GM12878 (cell line): ENCODE results near the gene NLRC5. TPM values are rescaled to one million over a fixed set of nuclear protein-coding genes. Genes with fewer than 3 reads are reported as not detected.

Source experiments
- ATAC-seq: fragments of 200-7000 bp; cut with Tn5 transposase; 3 replicates; pipeline ENCODE4 v1.9.1; 2020; ENCODE audit warnings: mild to moderate bottlenecking, moderate library complexity
- BruUV-seq: library from RNA; stranded (reverse); fragments of 400-500 nt; replicated peaks from 2 replicates; lab custom pipeline; 2021; lab: Mats Ljungman, UMichigan
- CTCF ChIA-PET: fragments of 300-600 bp; sonication (Branson Sonifier 250); formaldehyde crosslinking; extraction: SDS; loops from one replicate; lab custom pipeline; 2021; ENCODE audit warnings: inconsistent platforms; lab: Yijun Ruan, JAX
- POLR2A ChIA-PET: fragments of 350-600 bp; formaldehyde crosslinking; extraction: SDS; loops from one replicate; lab custom pipeline; 2021; ENCODE audit warnings: inconsistent platforms; lab: Charles Lee
- RAD21 ChIA-PET: fragments of 300-600 bp; sonication (Branson Sonifier 250); formaldehyde crosslinking; loops from one replicate; lab custom pipeline; 2023; ENCODE audit warnings: antibody characterized with exemption; ENCODE audit not compliant: unreplicated experiment; lab: Charles Lee
- SMC1A ChIA-PET: fragments of 300-600 bp; sonication (Branson Sonifier 250); formaldehyde crosslinking; loops from one replicate; lab custom pipeline; 2023; ENCODE audit not compliant: unreplicated experiment, uncharacterized antibody; lab: Charles Lee
- DNase-seq: peaks from one replicate; pipeline ENCODE4 v3.0.0-alpha.2; 2011; ENCODE audit warnings: low read depth, low spot score
- FAIRE-seq: peaks from 3 replicates; lab custom pipeline; 2011; peaks lifted over from hg19 to GRCh38; lab: Jason Lieb, UNC
- H2AFZ ChIP-seq: 2 replicates; pipeline ENCODE4 v1.6.0; 2011; ENCODE audit warnings: low read depth, low read length, control low read depth; ENCODE audit not compliant: control insufficient read depth
- H3K27ac ChIP-seq: 2 replicates; pipeline ENCODE4 v1.5.1; 2011; ENCODE audit warnings: control low read depth; ENCODE audit not compliant: control insufficient read depth, insufficient read depth
- H3K27me3 ChIP-seq, 2 experiments: replicated peaks in 1 of 2; 2 replicates each; pipeline versions ENCODE4 v1.6.0 to v1.6.1; 2011; ENCODE audit warnings: low read length in 1 of 2; ENCODE audit not compliant: control insufficient read depth in 2 of 2, insufficient read depth in 2 of 2
- H3K36me3 ChIP-seq, 2 experiments: 2 replicates each; pipeline ENCODE4 v1.5.1; 2011; ENCODE audit warnings: low read length in 1 of 2; ENCODE audit not compliant: control insufficient read depth in 2 of 2, insufficient read depth in 2 of 2
- H3K4me1 ChIP-seq: 2 replicates; pipeline ENCODE4 v1.6.1; 2011; ENCODE audit warnings: mild to moderate bottlenecking, low read length, moderate library complexity, mixed read lengths; ENCODE audit not compliant: control insufficient read depth, insufficient read depth
- H3K4me2 ChIP-seq: 2 replicates; pipeline ENCODE4 v1.6.0; 2011; ENCODE audit warnings: control low read depth; ENCODE audit not compliant: control insufficient read depth, insufficient read depth
- H3K4me3 ChIP-seq: fragments of 200-600 bp; sonication (generic); 2 replicates; pipeline ENCODE4 v1.5.1; 2016
- H3K79me2 ChIP-seq: 2 replicates; pipeline ENCODE4 v1.6.0; 2011; ENCODE audit warnings: low read length; ENCODE audit not compliant: control insufficient read depth, insufficient read depth
- H3K9ac ChIP-seq: 2 replicates; pipeline ENCODE4 v1.8.0; 2011; ENCODE audit warnings: low read length, control low read depth, mixed read lengths; ENCODE audit not compliant: control insufficient read depth, insufficient read depth
- H3K9me3 ChIP-seq: replicated peaks from 3 replicates; pipeline ENCODE4 v1.5.1; 2011; ENCODE audit warnings: mild to moderate bottlenecking, low read length; ENCODE audit not compliant: control insufficient read depth, insufficient read depth
- H4K20me1 ChIP-seq: 2 replicates; pipeline ENCODE4 v1.6.0; 2011; ENCODE audit not compliant: control insufficient read depth, insufficient read depth
- CBFB ChIP-seq: IDR thresholded peaks from 2 replicates; pipeline ENCODE4 v1.6.1; 2016; ENCODE audit warnings: antibody characterized with exemption, low read depth
- CREM ChIP-seq: IDR thresholded peaks from 2 replicates; pipeline ENCODE4 v1.6.1; 2014; ENCODE audit warnings: antibody characterized with exemption, low read depth
- DPF2 ChIP-seq: fragments of 450-650 bp; IDR thresholded peaks from 2 replicates; pipeline ENCODE4 v1.6.1; 2017; ENCODE audit warnings: mild to moderate bottlenecking
- ESRRA ChIP-seq: IDR thresholded peaks from 2 replicates; pipeline ENCODE4 v1.6.1; 2012; ENCODE audit warnings: mild to moderate bottlenecking, low read length, improper control_type of control experiment
- GABPA ChIP-seq: IDR thresholded peaks from 2 replicates; pipeline ENCODE4 v1.6.1; 2014; ENCODE audit warnings: antibody characterized with exemption, low read depth, mild to moderate bottlenecking, inconsistent platforms
- GATAD2B ChIP-seq: fragments of 450-650 bp; conservative IDR thresholded peaks from 2 replicates; pipeline ENCODE4 v1.6.1; 2017; ENCODE audit warnings: low read depth, mild to moderate bottlenecking, moderate library complexity
- MYB ChIP-seq: fragments of 150-350 bp; IDR thresholded peaks from 2 replicates; pipeline ENCODE4 v1.6.1; 2014; ENCODE audit warnings: mild to moderate bottlenecking, low read depth, low read length, borderline replicate concordance
- NR2C2 ChIP-seq: IDR thresholded peaks from 2 replicates; pipeline ENCODE4 v1.6.1; 2011; ENCODE audit warnings: borderline replicate concordance, low read depth; ENCODE audit not compliant: control insufficient read depth, insufficient read length
- RAD51 ChIP-seq: fragments of 450-650 bp; IDR thresholded peaks from 2 replicates; pipeline ENCODE4 v1.6.1; 2016; ENCODE audit warnings: moderate library complexity, mild to moderate bottlenecking, inconsistent platforms
- RELA ChIP-seq: fragments of 450-650 bp; IDR thresholded peaks from 2 replicates; pipeline ENCODE4 v1.8.0; 2014; ENCODE audit warnings: borderline replicate concordance; ENCODE audit not compliant: partially characterized antibody
- YY1 ChIP-seq: IDR thresholded peaks from 2 replicates; pipeline ENCODE4 v1.6.1; 2011; ENCODE audit warnings: low read depth, mild to moderate bottlenecking, low read length
- ZNF622 ChIP-seq: fragments of 450-650 bp; IDR thresholded peaks from 2 replicates; pipeline ENCODE4 v1.6.1; 2017; ENCODE audit warnings: mild to moderate bottlenecking, inconsistent platforms
- WGBS: methylation state at CpG from one replicate; pipeline ENCODE4 v1.1.6; 2016; ENCODE audit warnings: low lambda C conversion rate; ENCODE audit not compliant: insufficient replicate concordance, insufficient coverage; ENCODE audit errors: missing lambda C conversion rate; 5-methylcytosine and 5-hydroxymethylcytosine counted together
- in situ Hi-C: fragments of 300-500 bp; cut with MboI; formaldehyde crosslinking; loops from 9 replicates; pipeline ENCODE4 v1.14.3; 2018; ENCODE audit warnings: mixed read lengths
- intact Hi-C: fragments of 100-400 bp; cut with micrococcal nuclease; formaldehyde crosslinking; loops from one replicate; pipeline ENCODE4 v1.14.2; 2022; ENCODE audit not compliant: unreplicated experiment
- polyA plus RNA-seq, 11 experiments: library from polyadenylated mRNA; depleted of rRNA in 4 of 11; unstranded in 6 of 11; stranded (reverse) in 5 of 11; fragments of >200 nt; fragmentation: Nextera tagmentation in 4 of 11; fragmentation: Illumina TruSeq in 1 of 11; extraction: Ambion mirVana in 4 of 11; extraction: Trizol in 1 of 11; gene quantifications; 1 replicate in 1 of 11; 2 replicates in 10 of 11; pipeline versions ENCODE4 v1.2.1 to v1.2.3, GENCODE V29; 2011 to 2016; ENCODE audit warnings: inconsistent platforms in 2 of 11, missing spikeins in 2 of 11, low read depth in 1 of 11
- total RNA-seq, 4 experiments: library from RNA; depleted of rRNA in 3 of 4; stranded (reverse); fragments of >200 nt in 3 of 4; fragmentation: Illumina TruSeq in 1 of 4; extraction: Trizol in 1 of 4; gene quantifications; 2 replicates each; pipeline versions ENCODE4 v1.2.1 to v1.2.3, GENCODE V29; 2013 to 2021
- TF ChIP-seq, protein P1 (sequence below): IDR thresholded peaks from 2 replicates; pipeline ENCODE4 v1.6.1; 2012; ENCODE audit warnings: low read depth, low read length, improper control_type of control experiment
- TF ChIP-seq, protein P2 (sequence below): fragments of 150-350 bp; IDR thresholded peaks from 2 replicates; pipeline ENCODE4 v1.6.1; 2014; ENCODE audit warnings: mild to moderate bottlenecking, low read depth, low read length

The NLRC5 gene
- total and polyA plus RNA-seq, 10 of the 15 experiments (the other 5 are each of a cell fraction or from before 2014, with no cell fraction given), result 13.1 to 105 (median 57.3) TPM

DNA sequence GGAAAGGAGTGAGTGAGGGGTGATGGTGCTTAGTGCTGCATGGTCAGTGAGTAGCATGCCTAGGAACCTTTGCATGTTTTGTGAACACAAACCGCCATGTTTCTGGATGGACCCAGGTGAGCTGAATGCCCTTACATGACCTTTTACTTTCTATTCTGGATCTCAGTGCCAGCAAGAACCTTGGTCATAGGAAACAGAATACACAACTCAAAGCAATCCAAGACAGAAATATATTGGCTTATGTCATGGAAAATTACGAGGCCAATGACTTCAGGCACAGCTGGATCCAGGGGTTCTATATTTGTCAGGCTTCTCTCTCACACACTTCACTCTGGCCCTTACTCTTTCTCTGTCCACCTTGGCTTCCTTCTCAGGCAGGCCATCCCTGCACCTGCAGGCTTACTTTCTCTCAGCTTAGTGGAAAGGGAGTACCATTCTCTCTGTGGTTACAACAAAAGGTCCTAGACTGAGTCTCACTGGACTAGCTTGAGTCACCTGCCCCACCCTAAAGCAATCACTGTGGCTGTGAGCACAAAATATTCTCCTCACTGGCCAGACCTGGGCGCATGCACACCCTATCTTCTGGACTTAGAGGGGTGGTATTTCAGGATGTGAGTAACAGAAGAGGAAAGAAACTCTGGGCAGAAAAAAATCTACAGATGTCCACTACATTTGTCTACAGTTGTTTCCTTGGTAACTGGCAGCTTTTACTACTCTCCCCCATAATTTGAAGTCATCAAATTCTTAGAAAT lies 82.7 kb downstream of the NLRC5 start:
- ChIA-PET POLR2A (no interaction called here), CTCF (interaction anchor here (1.3 to 2.0 kb wide), 2 partner anchors 13 to 118 kb away, joined by 3 to 13 read pairs; no protein-coding TSS in a partner anchor), SMC1A (interaction anchor here (0.6 kb wide), 1 partner anchor 18 kb away, joined by 3 read pairs; no protein-coding TSS in a partner anchor), RAD21 (no interaction called here)
- in situ Hi-C loops, result no loop called here
- Histone ChIP-seq H3K9ac (no peak overlapping the region), H3K79me2 (no peaks in the 10 kb centered on the region), H2AFZ (no peak overlapping the region), H3K9me3 (no peaks in the 10 kb centered on the region), H3K4me1 (peaks cover 5% of the 10 kb centered on the region; the same call in 1 of the 2 replicates), H3K4me2 (no peak overlapping the region), H3K4me3 (no peak overlapping the region), H3K36me3 (peaks cover 0 to 4% of the 10 kb centered on the region in 2 experiments; a peak in 2 of 4 replicates), H3K27ac (no peak overlapping the region), H4K20me1 (no peaks in the 10 kb centered on the region), H3K27me3 (no peaks in the 10 kb centered on the region)
- DNase-seq (no peak), ATAC-seq (peak; percentile 18), FAIRE-seq (no peak)
- intact Hi-C loops, result no loop called here
- TF ChIP-seq ZNF622 (no peak), MYB (no peak), CREM (no peak), GABPA (no peak), RAD51 (no peak)
- TSS peak; percentile 20 for BruUV-seq
- 81% methylated on average over 3 of the region's 3 CpGs for WGBS

DNA sequence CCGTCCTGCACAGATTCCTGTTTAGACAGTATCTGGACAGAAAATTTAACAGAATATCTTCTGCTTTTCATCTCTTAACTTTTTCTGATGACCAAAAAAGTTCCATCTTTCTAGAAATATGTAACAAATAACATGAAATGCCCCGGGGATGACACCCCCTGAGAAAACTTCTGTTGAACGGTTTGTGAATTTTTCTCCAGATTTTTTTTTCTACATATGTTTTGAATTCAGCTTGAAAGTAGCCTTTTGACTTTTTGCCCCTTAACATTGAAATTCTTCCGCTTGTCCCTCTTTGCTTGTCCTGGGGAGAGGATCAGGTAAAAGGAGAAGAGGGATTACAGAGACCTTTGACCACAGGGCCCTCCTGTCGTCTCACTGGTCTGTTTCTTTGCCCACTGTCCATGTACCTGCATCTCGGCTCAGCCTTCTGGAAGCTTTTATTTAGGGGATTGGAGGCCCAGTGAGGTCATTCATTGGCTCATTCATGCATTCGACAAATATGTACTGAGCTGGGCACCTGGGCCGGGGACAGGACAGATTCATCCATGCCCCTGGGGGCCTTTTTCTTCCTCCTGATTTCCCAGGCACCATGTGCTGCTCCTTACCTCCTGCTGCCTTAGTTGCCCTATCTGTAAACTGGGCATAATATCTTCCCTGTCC lies 83.4 kb downstream of the NLRC5 start:
- H3K36me3 ChIP-seq, result peaks cover 0 to 4% of the 10 kb centered on the region in 2 experiments; a peak in 2 of 4 replicates
- intact Hi-C loops, result no loop called here
- TF ChIP-seq, protein P1, sequence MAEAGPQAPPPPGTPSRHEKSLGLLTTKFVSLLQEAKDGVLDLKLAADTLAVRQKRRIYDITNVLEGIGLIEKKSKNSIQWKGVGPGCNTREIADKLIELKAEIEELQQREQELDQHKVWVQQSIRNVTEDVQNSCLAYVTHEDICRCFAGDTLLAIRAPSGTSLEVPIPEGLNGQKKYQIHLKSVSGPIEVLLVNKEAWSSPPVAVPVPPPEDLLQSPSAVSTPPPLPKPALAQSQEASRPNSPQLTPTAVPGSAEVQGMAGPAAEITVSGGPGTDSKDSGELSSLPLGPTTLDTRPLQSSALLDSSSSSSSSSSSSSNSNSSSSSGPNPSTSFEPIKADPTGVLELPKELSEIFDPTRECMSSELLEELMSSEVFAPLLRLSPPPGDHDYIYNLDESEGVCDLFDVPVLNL, result no peak
- TF ChIP-seq RELA (no peak), DPF2 (no peak), GATAD2B (no peak), NR2C2 (no peak), YY1 (no peak), ESRRA (no peak), CBFB (no peak)
- TF ChIP-seq, protein P2, sequence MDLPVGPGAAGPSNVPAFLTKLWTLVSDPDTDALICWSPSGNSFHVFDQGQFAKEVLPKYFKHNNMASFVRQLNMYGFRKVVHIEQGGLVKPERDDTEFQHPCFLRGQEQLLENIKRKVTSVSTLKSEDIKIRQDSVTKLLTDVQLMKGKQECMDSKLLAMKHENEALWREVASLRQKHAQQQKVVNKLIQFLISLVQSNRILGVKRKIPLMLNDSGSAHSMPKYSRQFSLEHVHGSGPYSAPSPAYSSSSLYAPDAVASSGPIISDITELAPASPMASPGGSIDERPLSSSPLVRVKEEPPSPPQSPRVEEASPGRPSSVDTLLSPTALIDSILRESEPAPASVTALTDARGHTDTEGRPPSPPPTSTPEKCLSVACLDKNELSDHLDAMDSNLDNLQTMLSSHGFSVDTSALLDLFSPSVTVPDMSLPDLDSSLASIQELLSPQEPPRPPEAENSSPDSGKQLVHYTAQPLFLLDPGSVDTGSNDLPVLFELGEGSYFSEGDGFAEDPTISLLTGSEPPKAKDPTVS, result no peak

More for the DNA sequence above, 83.4 kb downstream of the NLRC5 start:
- DNase-seq (no peak), FAIRE-seq (no peak), ATAC-seq (no peak)
- Histone ChIP-seq H3K9me3 (no peaks in the 10 kb centered on the region), H3K27ac (no peak overlapping the region), H3K4me2 (no peak overlapping the region), H3K4me1 (no peaks in the 10 kb centered on the region), H3K9ac (no peak overlapping the region), H3K27me3 (no peaks in the 10 kb centered on the region), H3K4me3 (no peak overlapping the region), H2AFZ (no peak overlapping the region), H4K20me1 (no peaks in the 10 kb centered on the region), H3K79me2 (no peaks in the 10 kb centered on the region)
- SMC1A ChIA-PET, result interaction anchor here (0.6 kb wide), 1 partner anchor 17 kb away, joined by 3 read pairs; no protein-coding TSS in a partner anchor
- POLR2A ChIA-PET, result interaction anchor here (0.9 kb wide), 1 partner anchor 27 kb away, joined by 3 read pairs; no protein-coding TSS in a partner anchor
- in situ Hi-C loops, result no loop called here
- WGBS, result 66% methylated on average over 8 of the region's 8 CpGs
- CTCF ChIA-PET, result interaction anchor here (1.3 to 2.0 kb wide), 2 partner anchors 12 to 118 kb away, joined by 3 to 13 read pairs; no protein-coding TSS in a partner anchor
- RAD21 ChIA-PET, result no interaction called here
- BruUV-seq, result no TSS peak
